ENCODE results near the gene RFXAP. TPM values are rescaled to one million over a fixed set of nuclear protein-coding genes. Genes with fewer than 3 reads are reported as not detected.

RFXAP gene
- total and polyA plus RNA-seq, 2 of the 4 experiments (the other 2 are of a cell fraction) = 0.54 to 2.7 TPM

GRCh38 chr13:36794706-36795105 lies 24.3 kb upstream of the RFXAP start:
- no peak for DNase-seq
- Histone ChIP-seq H3K9me3 (ENCODE audit: control insufficient read depth, insufficient read depth, low read length) (no peaks in the 10 kb centered on the region), H3K4me1 (ENCODE audit: control insufficient read depth, insufficient read depth, low read length) (no peaks in the 10 kb centered on the region), H3K9ac (ENCODE audit: low read depth, low read length) (no peak overlapping the region), H3K4ac (ENCODE audit: low read depth, low read length) (no peak overlapping the region), H3K9me1 (ENCODE audit: insufficient read depth, low read length) (no peaks in the 10 kb centered on the region), H3K36me3 (ENCODE audit: control insufficient read depth, insufficient read depth, low read length) (no peaks in the 10 kb centered on the region), H4K20me1 (ENCODE audit: insufficient read depth, low read length) (no peaks in the 10 kb centered on the region), H2BK120ac (ENCODE audit: low read depth, low read length) (no peak overlapping the region), H2BK20ac (ENCODE audit: low read depth, low read length) (no peak overlapping the region), H2AFZ (replicated peaks; ENCODE audit: low read length, poor library complexity) (no peak overlapping the region), H3K18ac (ENCODE audit: low read depth, low read length) (no peak overlapping the region), H2AK9ac (replicated peaks; ENCODE audit: low read depth, low read length, poor library complexity) (no peak overlapping the region), H4K91ac (ENCODE audit: insufficient read depth, low read depth, low read length) (no peak overlapping the region), H3K14ac (replicated peaks; ENCODE audit: low read depth, low read length) (no peak overlapping the region), H3K79me1 (ENCODE audit: low read depth in 1 of 2, low read length in 2 of 2) (no peaks in the 10 kb centered on the region), H3K23ac (ENCODE audit: low read depth, low read length) (no peak overlapping the region), H3K56ac (ENCODE audit: extremely low read depth, insufficient read depth, low read length) (no peak overlapping the region), H3K4me3 (ENCODE audit: insufficient read depth, low read depth, low read length) (no peak overlapping the region), H2BK15ac (ENCODE audit: low read depth, low read length) (no peak overlapping the region), H2AK5ac (ENCODE audit: low read depth, low read length) (no peak overlapping the region), H4K5ac (ENCODE audit: low read depth, low read length) (no peak overlapping the region), H3K27ac (ENCODE audit: insufficient read depth, low read length) (no peak overlapping the region), H3K27me3 (ENCODE audit: control insufficient read depth, insufficient read depth, low read length) (no peaks in the 10 kb centered on the region; the same call in none of the 2 replicates), H2BK5ac (ENCODE audit: low read depth, low read length, poor library complexity, severe bottlenecking) (no peak overlapping the region), H4K8ac (ENCODE audit: low read depth in 2 of 2, low read length in 2 of 2) (no peak overlapping the region), H3K4me2 (ENCODE audit: low read depth, low read length) (no peak overlapping the region)
- ChIA-PET POLR2A (ENCODE audit: unreplicated experiment) (no interaction called here), CTCF (interaction anchor here (0.6 kb wide), 1 partner anchor 205 kb away, joined by 3 read pairs; no protein-coding TSS in a partner anchor)
- BruUV-seq (replicated peaks) = no TSS peak
- WGBS, 2 experiments (ENCODE audit: extremely low coverage in 2 of 2, insufficient read length in 1 of 2) = no CpG with 5 or more reads among the region's 3 CpGs
- ATAC-seq (ENCODE audit: low read depth) = no peak
- intact Hi-C loops (cut with micrococcal nuclease) = no loop called here
- dilution Hi-C loops (cut with HindIII; ENCODE audit: low sequenced_read_pairs, unreplicated experiment) = no loop called here
- TF ChIP-seq BHLHE40 (IDR thresholded peaks at IDR 0.05; ENCODE audit: low read depth, low read length) (no peak), SMC3 (IDR thresholded peaks at IDR 0.05; ENCODE audit: low read depth, low read length) (no peak), RFX5 (IDR thresholded peaks at IDR 0.05; ENCODE audit: low read depth, low read length) (no peak), RCOR1 (IDR thresholded peaks at IDR 0.05; ENCODE audit: insufficient replicate concordance, low read length) (no peak), ELK1 (IDR thresholded peaks at IDR 0.05; ENCODE audit: borderline replicate concordance, low read depth, low read length) (no peak), MAZ (IDR thresholded peaks at IDR 0.05; ENCODE audit: borderline replicate concordance, low read depth, low read length) (no peak), FOS (IDR thresholded peaks at IDR 0.05; ENCODE audit: low read depth, low read length) (no peak)
- in situ Hi-C loops (cut with MboI; ENCODE audit: low sequenced_read_pairs) = no loop called here

Data from IMR-90 (cell line).